Inflammatory macrophage (primary cell): Measurements from ENCODE around the gene SLC25A24.

Experiments used
- DNase-seq, 2 donors: peaks; one replicate each; pipeline ENCODE4 v3.0.0-alpha.2; 2020 to 2022

Gene SLC25A24

GRCh38 chr1:108096089-108096488, 104.1 kb downstream of the SLC25A24 start:
- DNase-seq: no peak

DNA sequence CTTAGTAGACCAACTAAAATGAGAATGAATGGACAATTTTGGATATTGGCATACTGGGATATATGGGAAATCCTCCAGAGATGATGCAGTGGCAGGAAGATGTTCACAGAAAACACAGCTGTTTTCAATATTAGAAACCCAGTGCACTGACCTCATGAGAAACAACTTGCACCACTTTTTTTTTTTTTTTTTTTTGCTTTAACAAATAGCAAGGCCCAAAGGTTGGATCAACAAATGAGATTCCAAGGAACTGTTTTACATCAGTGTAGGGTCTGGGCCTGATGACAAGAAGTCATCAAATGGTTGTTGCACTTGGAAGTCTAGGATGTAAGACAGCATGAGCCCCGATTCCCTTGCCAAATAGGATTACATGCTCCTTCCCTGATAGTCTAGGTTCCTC, 110.7 kb downstream of the SLC25A24 start:
- no peak for DNase-seq

DNA sequence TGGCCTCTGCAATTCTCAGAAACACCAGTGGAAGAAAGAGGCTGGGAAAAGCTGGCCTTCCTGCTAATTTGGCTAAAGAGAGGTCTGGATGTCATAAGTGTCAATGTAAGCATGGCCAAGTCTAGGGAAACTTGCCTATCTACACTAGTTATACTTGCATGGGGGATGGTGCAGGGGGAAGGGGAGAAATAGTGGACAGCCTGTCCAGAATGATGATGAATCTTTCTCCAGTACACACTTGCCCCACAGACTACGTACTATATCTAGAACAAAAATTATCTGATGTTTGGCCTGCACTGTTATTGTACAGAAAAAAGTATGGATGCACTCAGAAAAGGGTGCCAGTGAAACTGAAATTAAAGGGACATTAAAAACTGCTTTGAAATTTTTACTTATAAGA, 114.5 kb downstream of the SLC25A24 start:
- DNase-seq: no peak

DNA sequence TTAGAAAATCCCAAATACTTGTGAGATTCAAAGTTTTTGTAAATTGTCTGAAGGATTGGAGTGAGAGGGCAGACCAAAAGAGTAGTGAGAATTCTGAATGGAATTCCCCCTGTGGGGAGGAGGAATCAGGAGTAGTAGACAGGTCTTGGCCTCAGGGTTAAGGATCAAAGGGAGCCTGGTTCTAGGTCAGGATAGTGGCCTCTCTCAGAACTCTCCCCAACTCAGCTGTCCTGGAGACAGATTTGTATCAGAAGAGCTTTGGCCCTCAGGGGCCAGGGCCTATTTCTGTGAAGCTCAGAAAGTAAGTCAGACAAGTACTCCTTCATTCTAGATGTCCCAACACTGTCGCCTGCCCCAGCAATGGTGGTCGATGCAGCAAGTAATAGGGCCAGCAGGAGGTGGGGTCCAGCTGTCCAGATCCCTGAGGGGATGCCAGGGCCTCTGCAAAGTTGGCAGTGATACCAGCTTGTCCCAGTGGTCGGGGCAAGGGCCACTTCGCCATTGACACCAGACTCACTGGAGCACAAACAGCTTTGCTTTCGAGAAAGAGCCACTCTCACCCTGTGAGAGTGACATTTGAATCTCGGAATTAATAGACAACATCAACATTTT, 115.2 kb downstream of the SLC25A24 start:
- DNase-seq: no peak
